Activated CD4-positive, alpha-beta memory T cell treated with anti-CD3 and anti-CD28 coated beads for 36 hours (primary cell): ENCODE data around the gene CACNB2. TPM values are rescaled to one million over a fixed set of nuclear protein-coding genes. Genes with fewer than 3 reads are reported as not detected.

Experiments
- total RNA-seq, 2 experiments: library from RNA; stranded (reverse); gene quantifications; one replicate each; pipeline ENCODE4 v1.2.3, GENCODE V29; 2021

Gene CACNB2
- total RNA-seq, 2 experiments from 2014 or later: not detected

Other genes starting within 250 kb of the CACNB2 start
- gene SLC39A12, start 188.5 kb upstream of the CACNB2 start, total RNA-seq: not detected